Esophagus muscularis mucosa (tissue), 4 donors: ENCODE measurements around the gene STPG2.

Experiments
- CTCF ChIP-seq, 3 experiments: fragments of 200-600 bp in 2 of 3; fragments of 450-650 bp in 1 of 3; sonication (generic) in 2 of 3; IDR thresholded peaks; one replicate each; pipeline ENCODE4 v1.5.1; 2017 to 2019; ENCODE audit warnings: antibody characterized with exemption in 3 of 3, mild to moderate bottlenecking in 2 of 3, moderate library complexity in 1 of 3
- EP300 ChIP-seq: sonication (generic); formaldehyde crosslinking; IDR thresholded peaks from one replicate; pipeline ENCODE4 v1.6.1; 2017; ENCODE audit warnings: antibody characterized with exemption
- POLR2A ChIP-seq: fragments of 450-650 bp; IDR thresholded peaks from one replicate; pipeline ENCODE4 v1.6.1; 2017; ENCODE audit warnings: antibody characterized with exemption, moderate library complexity, mild to moderate bottlenecking, low read depth

GRCh38 chr4:98143001-98143899, at the start of gene STPG2:
- TF ChIP-seq POLR2A (no peak), CTCF (IDR thresholded peaks at IDR 0.05) (peak; percentile 14 to 33 (median 17)), EP300 (no peak)
